Measurements from ENCODE around the gene KPNA5. TPM values are rescaled to one million over a fixed set of nuclear protein-coding genes. Genes with fewer than 3 reads are reported as not detected.

KPNA5 gene
- polyA plus RNA-seq, 1 experiment = 1.6 TPM

- Histone ChIP-seq H3K27me3 (ENCODE audit: control insufficient read depth, insufficient read depth, low read length) (no peaks in the 10 kb centered on the region), H3K36me3 (ENCODE audit: control insufficient read depth, insufficient read depth, low read length) (no peaks in the 10 kb centered on the region), H3K4me3 (ENCODE audit: low read depth, low read length) (no peak overlapping the region)
- ChIA-PET POLR2A (no interaction called here), CTCF (interaction anchor here (0.7 kb wide), 1 partner anchor 32 kb away, joined by 3 read pairs; no protein-coding TSS in a partner anchor)
- TF ChIP-seq, protein P1, sequence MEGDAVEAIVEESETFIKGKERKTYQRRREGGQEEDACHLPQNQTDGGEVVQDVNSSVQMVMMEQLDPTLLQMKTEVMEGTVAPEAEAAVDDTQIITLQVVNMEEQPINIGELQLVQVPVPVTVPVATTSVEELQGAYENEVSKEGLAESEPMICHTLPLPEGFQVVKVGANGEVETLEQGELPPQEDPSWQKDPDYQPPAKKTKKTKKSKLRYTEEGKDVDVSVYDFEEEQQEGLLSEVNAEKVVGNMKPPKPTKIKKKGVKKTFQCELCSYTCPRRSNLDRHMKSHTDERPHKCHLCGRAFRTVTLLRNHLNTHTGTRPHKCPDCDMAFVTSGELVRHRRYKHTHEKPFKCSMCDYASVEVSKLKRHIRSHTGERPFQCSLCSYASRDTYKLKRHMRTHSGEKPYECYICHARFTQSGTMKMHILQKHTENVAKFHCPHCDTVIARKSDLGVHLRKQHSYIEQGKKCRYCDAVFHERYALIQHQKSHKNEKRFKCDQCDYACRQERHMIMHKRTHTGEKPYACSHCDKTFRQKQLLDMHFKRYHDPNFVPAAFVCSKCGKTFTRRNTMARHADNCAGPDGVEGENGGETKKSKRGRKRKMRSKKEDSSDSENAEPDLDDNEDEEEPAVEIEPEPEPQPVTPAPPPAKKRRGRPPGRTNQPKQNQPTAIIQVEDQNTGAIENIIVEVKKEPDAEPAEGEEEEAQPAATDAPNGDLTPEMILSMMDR (IDR thresholded peaks at IDR 0.05; ENCODE audit: insufficient read depth, low read depth, low read length) = no peak
- DNase-seq (ENCODE audit: low read depth) = no peak
Measured at GRCh38 chr6:116705917-116706316, 24.9 kb downstream of the KPNA5 start.

- ChIA-PET CTCF (interaction anchor here (0.6 kb wide), 1 partner anchor 427 kb away, joined by 3 read pairs; no protein-coding TSS in a partner anchor), POLR2A (no interaction called here)
- DNase-seq (ENCODE audit: low read depth) = no peak
- H3K4me3 ChIP-seq (ENCODE audit: low read depth, low read length) = no peak overlapping the region
- H3K36me3 ChIP-seq (ENCODE audit: control insufficient read depth, insufficient read depth, low read length) = no peaks in the 10 kb centered on the region; the same call in 1 of the 2 replicates
- H3K27me3 ChIP-seq (ENCODE audit: control insufficient read depth, insufficient read depth, low read length) = no peaks in the 10 kb centered on the region
- TF ChIP-seq, protein P1 (IDR thresholded peaks at IDR 0.05; ENCODE audit: insufficient read depth, low read depth, low read length) = no peak
Measured at GRCh38 chr6:116714296-116714695, 33.3 kb downstream of the KPNA5 start.

DNA sequence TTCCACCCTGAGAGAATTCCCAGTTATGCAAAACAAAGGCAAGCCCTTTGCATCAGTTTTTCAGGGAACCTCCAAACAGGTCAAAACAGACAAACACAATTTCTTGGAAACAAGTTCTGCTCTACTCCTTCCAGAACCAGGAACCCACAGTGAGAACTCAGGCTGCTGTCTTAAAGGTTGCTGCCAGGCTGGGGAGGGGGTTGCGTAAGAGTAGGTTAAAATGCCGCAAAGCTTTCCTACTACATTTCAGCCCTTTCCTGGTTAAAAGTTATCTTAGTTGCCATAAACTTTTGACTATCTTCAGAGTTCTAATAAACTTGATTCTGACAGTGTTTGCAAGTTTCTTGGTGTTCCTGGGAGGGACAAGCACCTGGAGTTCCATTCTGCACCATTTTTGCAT is 33.8 kb downstream of the KPNA5 start:
- TF ChIP-seq, protein P1 (IDR thresholded peaks at IDR 0.05; ENCODE audit: insufficient read depth, low read depth, low read length) = no peak
- peaks cover 2% of the 10 kb centered on the region for H3K36me3 ChIP-seq (ENCODE audit: control insufficient read depth, insufficient read depth, low read length)
- no peaks in the 10 kb centered on the region for H3K27me3 ChIP-seq (ENCODE audit: control insufficient read depth, insufficient read depth, low read length)
- ChIA-PET POLR2A (no interaction called here), CTCF (interaction anchor here (0.6 kb wide), 1 partner anchor 427 kb away, joined by 3 read pairs; no protein-coding TSS in a partner anchor)
- no peak for DNase-seq (ENCODE audit: low read depth)
- H3K4me3 ChIP-seq (ENCODE audit: low read depth, low read length) = no peak overlapping the region

DNA sequence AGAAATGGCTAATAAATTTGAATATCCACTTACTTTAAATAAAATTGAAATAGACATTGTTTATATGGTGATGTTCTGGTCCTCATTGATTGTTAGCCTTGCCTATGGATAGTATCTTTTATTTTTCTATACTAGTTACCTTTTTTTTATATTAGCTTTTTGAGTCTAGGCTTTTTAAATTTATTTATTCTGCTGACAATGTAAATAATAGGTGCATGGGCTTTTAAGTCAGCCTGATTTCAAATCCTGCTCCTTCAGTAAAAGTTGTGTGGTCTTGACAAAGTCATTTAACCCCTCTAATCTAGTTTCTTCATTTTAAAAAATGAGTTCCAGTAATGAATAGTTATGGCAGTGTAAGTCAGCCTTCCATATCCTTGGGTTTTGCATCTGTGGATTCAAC is 45.9 kb downstream of the KPNA5 start:
- ChIA-PET CTCF (no interaction called here), POLR2A (no interaction called here)
- H3K4me3 ChIP-seq (ENCODE audit: low read depth, low read length) = no peak overlapping the region
- TF ChIP-seq, protein P1 (IDR thresholded peaks at IDR 0.05; ENCODE audit: insufficient read depth, low read depth, low read length) = no peak
- DNase-seq (ENCODE audit: low read depth) = no peak
- H3K36me3 ChIP-seq (ENCODE audit: control insufficient read depth, insufficient read depth, low read length) = no peaks in the 10 kb centered on the region
- H3K27me3 ChIP-seq (ENCODE audit: control insufficient read depth, insufficient read depth, low read length) = no peaks in the 10 kb centered on the region

GRCh38 chr6:116730513-116730912 is 49.5 kb downstream of the KPNA5 start:
- DNase-seq (ENCODE audit: low read depth) = no peak
- ChIA-PET CTCF (no interaction called here), POLR2A (no interaction called here)
- Histone ChIP-seq H3K36me3 (ENCODE audit: control insufficient read depth, insufficient read depth, low read length) (no peaks in the 10 kb centered on the region), H3K4me3 (ENCODE audit: low read depth, low read length) (no peak overlapping the region), H3K27me3 (ENCODE audit: control insufficient read depth, insufficient read depth, low read length) (no peaks in the 10 kb centered on the region)
- TF ChIP-seq, protein P1 (IDR thresholded peaks at IDR 0.05; ENCODE audit: insufficient read depth, low read depth, low read length) = no peak
